GM12878 (cell line): ENCODE measurements around the gene C8G. TPM values are rescaled to one million over a fixed set of nuclear protein-coding genes. Genes with fewer than 3 reads are reported as not detected.

Source experiments
- CBX3 ChIP-seq: fragments of 200-600 bp; sonication (generic); IDR thresholded peaks from 2 replicates; pipeline ENCODE4 v1.6.1; 2016; ENCODE audit warnings: low read depth, borderline replicate concordance
- CHD4 ChIP-seq: fragments of 200-600 bp; sonication (generic); IDR thresholded peaks from 2 replicates; pipeline ENCODE4 v1.6.1; 2016; ENCODE audit warnings: mild to moderate bottlenecking
- CREB1 ChIP-seq: IDR thresholded peaks from 2 replicates; pipeline ENCODE4 v1.6.1; 2012; ENCODE audit warnings: low read depth, mild to moderate bottlenecking, inconsistent platforms
- NFIC ChIP-seq: IDR thresholded peaks from 2 replicates; pipeline ENCODE4 v1.6.1; 2012; ENCODE audit warnings: low read depth, mild to moderate bottlenecking, inconsistent platforms, low read length, moderate library complexity
- NR2F1 ChIP-seq: fragments of 450-650 bp; conservative IDR thresholded peaks from 2 replicates; pipeline ENCODE4 v1.6.1; 2017; ENCODE audit warnings: mild to moderate bottlenecking
- PKNOX1 ChIP-seq: fragments of 450-650 bp; IDR thresholded peaks from 2 replicates; pipeline ENCODE4 v1.6.1; 2016; ENCODE audit warnings: mild to moderate bottlenecking
- POLR2A ChIP-seq: IDR thresholded peaks from 2 replicates; pipeline ENCODE4 v1.6.1; 2011; ENCODE audit warnings: low read depth, mild to moderate bottlenecking, low read length
- POLR2AphosphoS2 ChIP-seq: IDR thresholded peaks from 2 replicates; pipeline ENCODE4 v1.6.1; 2011; ENCODE audit warnings: low read depth, mild to moderate bottlenecking, low read length, improper control_type of control experiment, moderate library complexity
- SIX5 ChIP-seq: IDR thresholded peaks from 2 replicates; pipeline ENCODE4 v1.6.1; 2011; ENCODE audit warnings: mild to moderate bottlenecking, low read depth, low read length, moderate library complexity; ENCODE audit not compliant: severe bottlenecking
- SMAD1 ChIP-seq: fragments of 450-650 bp; IDR thresholded peaks from 2 replicates; pipeline ENCODE4 v1.6.1; 2018; ENCODE audit warnings: mild to moderate bottlenecking, low read depth; ENCODE audit not compliant: partially characterized antibody
- STAT1 ChIP-seq: fragments of 450-650 bp; conservative IDR thresholded peaks from 2 replicates; pipeline ENCODE4 v1.6.1; 2014; ENCODE audit warnings: antibody characterized with exemption, mild to moderate bottlenecking
- USF1 ChIP-seq: IDR thresholded peaks from 2 replicates; pipeline ENCODE4 v1.6.1; 2011; ENCODE audit warnings: borderline replicate concordance, low read depth, mild to moderate bottlenecking, moderate library complexity, mixed read lengths, low read length; ENCODE audit not compliant: insufficient read depth; ENCODE audit errors: extremely low read length
- polyA plus RNA-seq, 11 experiments: library from polyadenylated mRNA; depleted of rRNA in 4 of 11; unstranded in 6 of 11; stranded (reverse) in 5 of 11; fragments of >200 nt; fragmentation: Nextera tagmentation in 4 of 11; fragmentation: Illumina TruSeq in 1 of 11; extraction: Ambion mirVana in 4 of 11; extraction: Trizol in 1 of 11; gene quantifications; 1 replicate in 1 of 11; 2 replicates in 10 of 11; pipeline versions ENCODE4 v1.2.1 to v1.2.3, GENCODE V29; 2011 to 2016; ENCODE audit warnings: inconsistent platforms in 2 of 11, missing spikeins in 2 of 11, low read depth in 1 of 11
- total RNA-seq, 4 experiments: library from RNA; depleted of rRNA in 3 of 4; stranded (reverse); fragments of >200 nt in 3 of 4; fragmentation: Illumina TruSeq in 1 of 4; extraction: Trizol in 1 of 4; gene quantifications; 2 replicates each; pipeline versions ENCODE4 v1.2.1 to v1.2.3, GENCODE V29; 2013 to 2021

C8G gene
- total and polyA plus RNA-seq, 10 of the 15 experiments (the other 5 are each of a cell fraction or from before 2014, with no cell fraction given), result 0.26 to 0.69 (median 0.50) TPM; not detected in 7

GRCh38 chr9:136965771-136966484, 20.9 kb downstream of the C8G start (continued):
- TF ChIP-seq SIX5 (no peak), CREB1 (no peak), NR2F1 (peak; percentile 66; the same call in 1 of the 2 replicates), SMAD1 (no peak), CHD4 (no peak), CBX3 (no peak), STAT1 (no peak), POLR2A (no peak), PKNOX1 (peak; percentile 34; the same call in 1 of the 2 replicates), POLR2AphosphoS2 (no peak), USF1 (peak; percentile 19), NFIC (no peak)
